Fibroblast of upper back skin (primary cell): ENCODE results near the gene IRS1.

Source experiments
- DNase-seq: peaks from one replicate; pipeline ENCODE4 v3.0.0-alpha.2; 2013

The IRS1 gene

GRCh38 chr2:226790011-226790410 lies 9.6 kb downstream of the IRS1 start:
- no peak for DNase-seq

GRCh38 chr2:226788881-226789490 lies 10.6 kb downstream of the IRS1 start:
- no peak for DNase-seq

GRCh38 chr2:226788064-226788463 lies 11.6 kb downstream of the IRS1 start:
- DNase-seq: peak; percentile 49

GRCh38 chr2:226783885-226784284 lies 15.7 kb downstream of the IRS1 start:
- no peak for DNase-seq

- peak; percentile 82 for DNase-seq
Observed at GRCh38 chr2:226782092-226782713, 17.4 kb downstream of the IRS1 start.

- no peak for DNase-seq
Observed at GRCh38 chr2:226780431-226780830, 19.2 kb downstream of the IRS1 start.

GRCh38 chr2:226777611-226778010 lies 22.0 kb downstream of the IRS1 start:
- no peak for DNase-seq

GRCh38 chr2:226776104-226776503 lies 23.5 kb downstream of the IRS1 start:
- DNase-seq: no peak

- DNase-seq: no peak
Observed at GRCh38 chr2:226775032-226775509, 24.5 kb downstream of the IRS1 start.

- DNase-seq: no peak
Observed at GRCh38 chr2:226773291-226773690, 26.3 kb downstream of the IRS1 start.

- no peak for DNase-seq
Observed at GRCh38 chr2:226772389-226773179, 27.0 kb downstream of the IRS1 start.

GRCh38 chr2:226771067-226771466 lies 28.6 kb downstream of the IRS1 start:
- no peak for DNase-seq

GRCh38 chr2:226767056-226767813 lies 32.4 kb downstream of the IRS1 start:
- no peak for DNase-seq

- DNase-seq: peak; percentile 10
Observed at GRCh38 chr2:226766352-226767055, 33.1 kb downstream of the IRS1 start.

- DNase-seq: no peak
Observed at GRCh38 chr2:226763320-226763719, 36.3 kb downstream of the IRS1 start.

GRCh38 chr2:226761195-226761583 lies 38.4 kb downstream of the IRS1 start:
- no peak for DNase-seq

- peak; percentile 84 for DNase-seq
Observed at GRCh38 chr2:226760412-226761194, 39.0 kb downstream of the IRS1 start.

- DNase-seq: no peak
Observed at GRCh38 chr2:226759768-226760167, 39.9 kb downstream of the IRS1 start.

- peak; percentile 62 for DNase-seq
Observed at GRCh38 chr2:226758921-226759640, 40.5 kb downstream of the IRS1 start.

- DNase-seq: peak; percentile 83
Observed at GRCh38 chr2:226756131-226756530, 43.5 kb downstream of the IRS1 start.

- no peak for DNase-seq
Observed at GRCh38 chr2:226755631-226756030, 44.0 kb downstream of the IRS1 start.
